Measurements from ENCODE around the gene VAX1. TPM values are rescaled to one million over a fixed set of nuclear protein-coding genes. Genes with fewer than 3 reads are reported as not detected.

The VAX1 gene
- total RNA-seq, 4 donors from 2014 or later, result not detected

DNA sequence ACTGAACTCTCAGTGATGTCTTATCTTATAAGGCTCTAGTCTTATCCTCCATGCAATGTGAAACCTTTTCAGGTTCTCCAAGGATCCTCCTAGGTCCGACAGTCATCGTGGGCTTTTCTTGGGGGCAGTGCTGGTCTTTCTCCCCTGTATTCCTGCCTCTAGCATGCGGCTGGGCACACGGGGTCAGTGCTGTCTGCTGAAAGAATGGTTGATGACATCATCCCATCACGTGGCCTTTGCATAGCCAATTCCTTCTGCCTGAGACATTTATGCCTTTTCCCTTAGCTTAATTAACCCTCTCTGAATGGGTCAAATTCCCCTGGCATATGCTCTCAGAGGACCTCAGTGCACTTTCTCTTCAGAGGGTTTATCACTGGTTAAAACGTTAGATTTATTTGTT, 32.2 kb upstream of the VAX1 start:
- DNase-seq (ENCODE audit: low spot score in 2 of 2), result no peak
- H3K9me3 ChIP-seq, result no peaks in the 10 kb centered on the region
- TF ChIP-seq EP300 (IDR thresholded peaks at IDR 0.05) (no peak), POLR2A (IDR thresholded peaks at IDR 0.05) (no peak)
- TF ChIP-seq, protein P1, sequence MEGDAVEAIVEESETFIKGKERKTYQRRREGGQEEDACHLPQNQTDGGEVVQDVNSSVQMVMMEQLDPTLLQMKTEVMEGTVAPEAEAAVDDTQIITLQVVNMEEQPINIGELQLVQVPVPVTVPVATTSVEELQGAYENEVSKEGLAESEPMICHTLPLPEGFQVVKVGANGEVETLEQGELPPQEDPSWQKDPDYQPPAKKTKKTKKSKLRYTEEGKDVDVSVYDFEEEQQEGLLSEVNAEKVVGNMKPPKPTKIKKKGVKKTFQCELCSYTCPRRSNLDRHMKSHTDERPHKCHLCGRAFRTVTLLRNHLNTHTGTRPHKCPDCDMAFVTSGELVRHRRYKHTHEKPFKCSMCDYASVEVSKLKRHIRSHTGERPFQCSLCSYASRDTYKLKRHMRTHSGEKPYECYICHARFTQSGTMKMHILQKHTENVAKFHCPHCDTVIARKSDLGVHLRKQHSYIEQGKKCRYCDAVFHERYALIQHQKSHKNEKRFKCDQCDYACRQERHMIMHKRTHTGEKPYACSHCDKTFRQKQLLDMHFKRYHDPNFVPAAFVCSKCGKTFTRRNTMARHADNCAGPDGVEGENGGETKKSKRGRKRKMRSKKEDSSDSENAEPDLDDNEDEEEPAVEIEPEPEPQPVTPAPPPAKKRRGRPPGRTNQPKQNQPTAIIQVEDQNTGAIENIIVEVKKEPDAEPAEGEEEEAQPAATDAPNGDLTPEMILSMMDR (IDR thresholded peaks at IDR 0.05), result no peak
- no peak overlapping the region for H3K27ac ChIP-seq
- WGBS, 2 donors, result 12 to 15% methylated on average over 6 of the region's 6 CpGs
- H3K4me1 ChIP-seq, result peaks cover 0 to 42% (median 6%) of the 10 kb centered on the region in 4 donors
- peaks cover 0 to 92% of the 10 kb centered on the region in 2 donors for H3K27me3 ChIP-seq
- no peak overlapping the region for H3K4me3 ChIP-seq
- no peaks in the 10 kb centered on the region for H3K36me3 ChIP-seq

DNA sequence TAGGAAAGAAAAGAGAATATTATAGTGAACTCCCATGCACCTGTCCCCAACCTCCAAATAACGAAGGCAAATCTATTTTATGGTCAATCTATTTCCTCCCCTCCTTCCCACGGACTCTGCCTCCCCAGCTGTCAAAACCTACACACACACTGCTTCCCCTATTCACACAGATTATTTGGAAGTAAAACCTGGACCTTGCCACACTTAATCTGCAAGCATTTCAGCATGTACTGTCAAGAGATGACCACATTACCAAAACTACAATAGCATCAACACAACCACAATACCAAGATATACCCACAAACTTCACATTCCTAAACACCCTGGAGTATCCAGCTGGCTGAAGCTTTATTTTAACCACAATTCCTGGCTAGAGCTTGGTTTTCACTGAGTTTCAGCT, 31.4 kb upstream of the VAX1 start:
- 50 to 54% methylated on average over 2 of the region's 2 CpGs for WGBS, 2 donors
- no peak overlapping the region for H3K4me3 ChIP-seq
- no peaks in the 10 kb centered on the region for H3K9me3 ChIP-seq
- H3K27ac ChIP-seq, result no peak overlapping the region
- TF ChIP-seq, protein P1 (IDR thresholded peaks at IDR 0.05), result no peak
- TF ChIP-seq POLR2A (IDR thresholded peaks at IDR 0.05) (no peak), EP300 (IDR thresholded peaks at IDR 0.05) (no peak)
- no peaks in the 10 kb centered on the region for H3K36me3 ChIP-seq
- H3K4me1 ChIP-seq, result peaks cover 0 to 42% (median 10%) of the 10 kb centered on the region in 4 donors
- DNase-seq (ENCODE audit: low spot score in 2 of 2), result no peak
- peaks cover 0 to 100% of the 10 kb centered on the region in 2 donors for H3K27me3 ChIP-seq

DNA sequence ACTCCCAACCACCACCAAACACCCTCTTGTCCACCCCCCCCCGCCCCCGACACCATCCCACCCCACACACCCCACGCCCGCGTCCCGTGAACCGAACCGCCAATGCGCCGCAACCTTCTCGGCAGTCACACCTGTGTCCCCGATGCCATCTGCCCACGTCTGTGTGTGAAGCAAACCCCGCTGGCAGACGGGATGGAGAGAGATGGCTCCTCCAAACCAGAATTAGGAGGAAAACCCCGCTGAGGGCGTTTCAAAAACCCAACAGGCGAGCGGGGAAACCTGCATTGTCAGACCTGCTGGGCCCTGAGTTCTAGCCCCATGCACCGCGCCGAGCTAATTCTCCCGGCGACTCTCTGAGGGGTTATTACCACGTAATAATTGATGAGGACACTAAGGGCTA, 30.7 kb upstream of the VAX1 start:
- no peak for DNase-seq (ENCODE audit: low spot score in 2 of 2)
- peaks cover 0 to 43% (median 11%) of the 10 kb centered on the region in 4 donors for H3K4me1 ChIP-seq
- H3K4me3 ChIP-seq, result no peak overlapping the region
- TF ChIP-seq, protein P1 (IDR thresholded peaks at IDR 0.05), result no peak
- no peaks in the 10 kb centered on the region for H3K36me3 ChIP-seq
- H3K27me3 ChIP-seq, result peaks cover 0 to 100% of the 10 kb centered on the region in 2 donors
- whole genome bisulfite sequencing, 2 donors, result 2 to 13% methylated on average over 21 to 23 of the region's 25 CpGs
- no peaks in the 10 kb centered on the region for H3K9me3 ChIP-seq
- no peak overlapping the region for H3K27ac ChIP-seq

DNA sequence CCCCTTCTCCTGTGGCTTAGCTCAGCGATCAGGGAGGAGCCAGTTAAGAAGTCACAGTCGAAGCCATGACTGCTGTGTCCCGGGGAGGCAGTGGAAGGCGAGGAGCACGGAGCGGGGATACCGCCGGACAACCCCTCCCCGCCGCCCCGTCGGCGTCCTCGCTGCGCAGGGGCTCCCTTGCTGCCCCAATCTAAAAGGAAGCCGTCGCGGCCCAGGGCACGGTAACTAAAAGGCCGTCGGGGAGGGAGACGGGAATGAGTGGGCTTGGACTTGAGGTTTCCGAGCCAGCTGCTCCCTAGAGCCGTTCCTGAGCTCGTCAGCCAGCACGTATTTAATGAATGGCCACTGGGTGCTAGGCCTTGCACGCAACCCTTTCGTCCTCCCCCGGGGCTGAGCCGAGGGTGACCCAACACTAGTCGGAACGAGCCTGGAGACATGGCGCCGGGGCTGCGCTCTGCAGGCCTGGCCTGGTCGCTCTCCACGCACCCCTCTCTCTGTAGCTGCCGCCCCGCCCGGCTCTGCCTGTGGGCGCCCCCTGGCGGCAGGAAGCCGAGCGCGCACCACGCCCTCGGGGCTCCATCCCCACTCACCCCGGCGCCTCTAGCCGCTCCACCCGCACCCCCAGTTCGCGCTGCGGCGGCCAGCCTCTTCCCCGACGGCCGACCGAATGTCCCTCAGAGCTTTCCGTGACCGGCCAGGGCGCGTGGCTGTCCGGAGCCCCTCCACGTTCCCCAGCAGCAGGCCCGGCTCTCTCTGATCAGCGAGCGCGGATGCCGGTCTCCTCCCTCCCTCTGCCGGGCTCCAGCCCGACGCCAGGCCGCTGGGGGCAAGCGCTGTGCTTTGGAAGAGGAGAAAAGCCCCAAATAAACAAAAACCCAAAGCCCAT, 30.0 kb upstream of the VAX1 start:
- Histone ChIP-seq H3K27ac (no peak overlapping the region), H3K4me1 (peaks cover 0 to 50% (median 15%) of the 10 kb centered on the region in 4 donors), H3K9me3 (no peaks in the 10 kb centered on the region), H3K36me3 (no peaks in the 10 kb centered on the region), H3K27me3 (peaks cover 0 to 100% of the 10 kb centered on the region in 2 donors), H3K4me3 (peak overlapping the region in 1 of 4 donors; percentile 19)
- peak in 1 of 2 donors; percentile 16 for DNase-seq (ENCODE audit: low spot score in 2 of 2)
- WGBS, 2 donors, result 2 to 6% methylated on average over 20 to 73 of the region's 75 CpGs
- TF ChIP-seq, protein P1 (IDR thresholded peaks at IDR 0.05), result peak; percentile 83 to 94 (median 86)
- TF ChIP-seq POLR2A (IDR thresholded peaks at IDR 0.05) (no peak), EP300 (IDR thresholded peaks at IDR 0.05) (no peak)

DNA sequence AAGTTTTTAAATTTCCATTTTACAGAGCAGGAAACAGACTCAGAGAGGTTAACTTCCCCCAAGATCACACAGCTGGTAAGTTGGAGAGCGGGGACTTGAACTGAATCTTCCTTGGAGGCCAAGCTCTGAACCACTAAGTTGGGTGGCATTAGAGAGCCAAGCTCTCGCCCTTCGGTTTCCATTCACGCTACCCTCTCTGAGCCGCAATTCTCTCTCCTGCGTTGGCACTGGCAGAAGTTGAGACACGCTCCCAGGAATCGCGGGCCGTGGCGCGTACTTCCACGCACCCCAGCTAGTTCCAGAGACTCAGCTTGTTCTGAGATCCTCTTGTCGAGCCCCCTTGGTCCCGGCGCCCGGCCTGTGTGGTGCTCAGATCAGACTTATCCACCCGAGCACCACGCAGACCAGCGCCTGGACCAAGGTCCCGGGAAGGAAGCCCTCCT, 29.3 kb upstream of the VAX1 start:
- no peaks in the 10 kb centered on the region for H3K9me3 ChIP-seq
- H3K27me3 ChIP-seq, result peaks cover 0 to 100% of the 10 kb centered on the region in 2 donors
- H3K27ac ChIP-seq, result no peak overlapping the region
- H3K4me3 ChIP-seq, result no peak overlapping the region
- TF ChIP-seq, protein P1 (IDR thresholded peaks at IDR 0.05), result no peak
- WGBS, 2 donors, result 10 to 16% methylated on average over 19 to 21 of the region's 21 CpGs
- peaks cover 0 to 56% (median 20%) of the 10 kb centered on the region in 4 donors for H3K4me1 ChIP-seq
- DNase-seq (ENCODE audit: low spot score in 2 of 2), result no peak
- no peaks in the 10 kb centered on the region for H3K36me3 ChIP-seq

Measured in tibial nerve (tissue), 4 donors.